Adipocyte (in vitro differentiated cells): ENCODE data around the gene SDE2.
"Not testable (repeated sequence)": the region's sequence is repeated elsewhere in the genome, so short reads cannot be mapped to it uniquely, and the experiment has no call there.

ENCODE experiments used
- DNase-seq: peaks from one replicate; pipeline ENCODE4 v3.0.0-alpha.2; 2015; ENCODE audit warnings: low read depth
- H3K27me3 ChIP-seq: replicated peaks from 2 replicates; pipeline ENCODE4 v1.7.0; 2013; ENCODE audit warnings: mild to moderate bottlenecking, low read length, moderate library complexity; ENCODE audit not compliant: control insufficient read depth, insufficient read depth
- H3K36me3 ChIP-seq: 2 replicates; pipeline ENCODE4 v1.7.0; 2013; ENCODE audit warnings: low read length, mild to moderate bottlenecking, moderate library complexity; ENCODE audit not compliant: control insufficient read depth, insufficient read depth, severe bottlenecking
- H3K4me1 ChIP-seq: 2 replicates; pipeline ENCODE4 v1.7.0; 2013; ENCODE audit warnings: mild to moderate bottlenecking, low read length, moderate library complexity; ENCODE audit not compliant: control insufficient read depth, insufficient read depth
- H3K4me3 ChIP-seq: 2 replicates; pipeline ENCODE4 v1.7.0; 2013; ENCODE audit warnings: mild to moderate bottlenecking, low read length, moderate library complexity
- H3K9ac ChIP-seq: 2 replicates; pipeline ENCODE4 v1.7.0; 2013; ENCODE audit warnings: mild to moderate bottlenecking, low read length, moderate library complexity
- H3K9me3 ChIP-seq: 2 replicates; pipeline ENCODE4 v1.7.0; 2013; ENCODE audit warnings: mild to moderate bottlenecking, low read length, moderate library complexity; ENCODE audit not compliant: control insufficient read depth

SDE2 gene

GRCh38 chr1:225940385-225941151 is 58.6 kb downstream of the SDE2 start:
- H3K27me3 ChIP-seq = peaks cover 10% of the 10 kb centered on the region
- H3K4me1 ChIP-seq = peaks cover 10% of the 10 kb centered on the region
- H3K4me3 ChIP-seq = no peak overlapping the region
- H3K9me3 ChIP-seq = no peaks in the 10 kb centered on the region
- no peak overlapping the region for H3K9ac ChIP-seq
- no peaks in the 10 kb centered on the region for H3K36me3 ChIP-seq
- no peak for DNase-seq

- H3K36me3 ChIP-seq, H3K4me3 ChIP-seq, H3K4me1 ChIP-seq, H3K27me3 ChIP-seq, H3K9ac ChIP-seq, H3K9me3 ChIP-seq, DNase-seq: not testable (repeated sequence)
Observed at GRCh38 chr1:225939939-225940310, 59.2 kb downstream of the SDE2 start.

- H3K4me1 ChIP-seq, H3K9me3 ChIP-seq, H3K27me3 ChIP-seq, H3K4me3 ChIP-seq, DNase-seq, H3K36me3 ChIP-seq, H3K9ac ChIP-seq: not testable (repeated sequence)
Observed at GRCh38 chr1:225939097-225939938, 59.8 kb downstream of the SDE2 start.

- Histone ChIP-seq H3K4me1 (peaks cover 6% of the 10 kb centered on the region), H3K4me3 (no peak overlapping the region), H3K27me3 (peaks cover 7% of the 10 kb centered on the region), H3K9me3 (no peaks in the 10 kb centered on the region), H3K9ac (no peak overlapping the region), H3K36me3 (no peaks in the 10 kb centered on the region)
- no peak for DNase-seq
Observed at GRCh38 chr1:225937048-225937968, 61.8 kb downstream of the SDE2 start.

GRCh38 chr1:225936523-225936922 is 62.6 kb downstream of the SDE2 start:
- H3K4me3 ChIP-seq = no peak overlapping the region
- H3K27me3 ChIP-seq = peaks cover 7% of the 10 kb centered on the region
- DNase-seq = no peak
- H3K9me3 ChIP-seq = no peaks in the 10 kb centered on the region
- no peaks in the 10 kb centered on the region for H3K36me3 ChIP-seq
- peaks cover 3% of the 10 kb centered on the region for H3K4me1 ChIP-seq
- H3K9ac ChIP-seq = no peak overlapping the region

GRCh38 chr1:225936086-225936485 is 63.1 kb downstream of the SDE2 start:
- not testable (repeated sequence) for H3K9ac ChIP-seq, H3K9me3 ChIP-seq, H3K27me3 ChIP-seq, H3K36me3 ChIP-seq, H3K4me3 ChIP-seq, H3K4me1 ChIP-seq, DNase-seq

- no peaks in the 10 kb centered on the region for H3K27me3 ChIP-seq
- H3K4me3 ChIP-seq = no peak overlapping the region
- H3K9me3 ChIP-seq = no peaks in the 10 kb centered on the region
- no peak overlapping the region for H3K9ac ChIP-seq
- H3K36me3 ChIP-seq = no peaks in the 10 kb centered on the region
- H3K4me1 ChIP-seq = no peaks in the 10 kb centered on the region
- no peak for DNase-seq
Observed at GRCh38 chr1:225934711-225935110, 64.4 kb downstream of the SDE2 start.

GRCh38 chr1:225933072-225933471 is 66.1 kb downstream of the SDE2 start:
- H3K4me1 ChIP-seq = no peaks in the 10 kb centered on the region
- H3K27me3 ChIP-seq = no peaks in the 10 kb centered on the region
- no peaks in the 10 kb centered on the region for H3K9me3 ChIP-seq
- no peaks in the 10 kb centered on the region for H3K36me3 ChIP-seq
- peak; percentile 35 for DNase-seq
- H3K9ac ChIP-seq = no peak overlapping the region
- H3K4me3 ChIP-seq = no peak overlapping the region
